Activated CD4-positive, alpha-beta T cell treated with anti-CD3 and anti-CD28 coated beads, Interleukin-2, amount 50 U/mL, for 48 hours (primary cell): ENCODE data around the gene GRK2.
"Not testable (repeated sequence)": the region's sequence is repeated elsewhere in the genome, so short reads cannot be mapped to it uniquely, and the experiment has no call there.

ENCODE experiments used
- DNase-seq, 2 experiments: peaks; one replicate each; pipeline ENCODE4 v3.0.0-alpha.2; 2020

Gene GRK2

GRCh38 chr11:67266449-67267187, at the start of gene GRK2:
TSS of gene GRK2 (plus strand) at chr11:67266473. CDS start at chr11:67266700, 227 bp downstream.
- peak; percentile 49 to 55 for DNase-seq

GRCh38 chr11:67227726-67228125, 38.5 kb upstream of the GRK2 start:
- no peak for DNase-seq

GRCh38 chr11:67230406-67230805, 35.9 kb upstream of the GRK2 start:
- DNase-seq = no peak

GRCh38 chr11:67230886-67231285, 35.4 kb upstream of the GRK2 start:
- DNase-seq = no peak

DNA sequence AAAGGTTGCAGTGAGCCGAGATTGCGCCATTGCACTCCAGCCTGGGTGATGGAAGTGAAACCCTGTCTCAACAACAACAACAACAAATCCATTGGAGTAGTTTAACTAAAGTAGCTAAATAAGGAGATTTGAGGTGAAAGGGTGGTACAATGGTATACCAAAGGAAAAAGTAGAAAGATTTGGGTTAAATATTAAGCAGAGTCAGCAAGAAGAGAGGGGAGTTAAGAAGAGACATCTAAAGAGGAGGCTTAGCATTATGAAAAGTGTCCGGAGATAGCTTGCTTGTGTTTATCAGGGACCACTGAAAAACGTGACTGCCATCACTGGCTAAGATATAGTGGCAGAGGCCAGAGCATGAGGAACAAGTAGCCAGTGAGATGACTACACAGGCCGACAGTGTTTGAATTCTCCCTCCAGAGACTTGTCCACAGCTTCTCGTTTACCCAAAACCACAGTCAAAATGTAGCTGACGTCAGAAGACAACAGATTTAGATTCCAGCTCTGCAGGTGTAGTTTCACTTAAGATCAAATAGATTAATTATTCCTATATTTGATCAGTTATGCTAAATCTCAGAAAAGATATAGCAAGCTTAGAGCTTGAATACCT, 32.6 kb upstream of the GRK2 start:
- DNase-seq = no peak

- DNase-seq = not testable (repeated sequence)
Observed at GRCh38 chr11:67234571-67234970, 31.7 kb upstream of the GRK2 start.

- no peak for DNase-seq
Observed at GRCh38 chr11:67237574-67237973, 28.7 kb upstream of the GRK2 start.

DNA sequence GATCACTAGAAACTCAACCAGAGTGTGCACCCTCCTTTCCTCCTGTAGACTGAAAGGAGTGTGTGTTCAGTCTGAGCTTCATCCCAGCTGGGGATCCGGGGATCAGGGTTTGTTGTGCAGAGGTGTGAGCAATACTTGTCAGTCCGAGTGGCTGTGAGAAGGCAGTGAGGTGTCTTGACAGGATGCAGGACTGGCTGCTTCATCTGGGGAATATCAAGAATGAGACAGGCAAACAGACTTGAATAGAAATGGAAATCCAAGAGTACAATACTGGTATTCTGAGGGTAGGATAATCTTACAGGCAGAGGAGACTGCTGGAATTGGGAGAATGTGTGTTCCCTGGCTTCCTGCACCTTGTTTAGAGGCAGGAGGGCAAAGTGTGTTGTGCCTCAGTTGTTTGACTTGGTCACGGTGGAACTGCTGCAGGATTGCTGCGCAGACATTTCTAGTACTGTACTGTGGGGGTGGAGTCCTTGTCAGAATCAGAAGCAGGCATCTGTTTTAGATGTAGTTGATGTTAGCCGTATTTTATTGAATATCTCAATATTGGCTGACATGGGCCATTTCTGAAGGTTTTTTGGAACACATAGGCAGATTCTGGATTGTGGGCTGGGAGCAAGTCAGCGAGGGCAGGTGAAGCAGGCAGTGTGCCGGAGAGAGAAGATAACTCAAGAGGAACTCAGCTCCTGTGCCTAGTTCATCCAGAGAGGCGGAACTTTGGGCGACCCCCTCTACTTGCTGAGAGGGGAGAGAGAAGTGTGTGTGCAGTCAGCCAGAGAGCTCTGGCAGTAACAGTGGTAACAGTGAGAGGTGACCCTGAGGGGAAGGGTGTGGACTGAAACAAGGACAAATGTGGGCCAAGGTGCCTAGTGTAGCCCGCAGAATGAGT, 27.1 kb upstream of the GRK2 start:
- DNase-seq = no peak

DNA sequence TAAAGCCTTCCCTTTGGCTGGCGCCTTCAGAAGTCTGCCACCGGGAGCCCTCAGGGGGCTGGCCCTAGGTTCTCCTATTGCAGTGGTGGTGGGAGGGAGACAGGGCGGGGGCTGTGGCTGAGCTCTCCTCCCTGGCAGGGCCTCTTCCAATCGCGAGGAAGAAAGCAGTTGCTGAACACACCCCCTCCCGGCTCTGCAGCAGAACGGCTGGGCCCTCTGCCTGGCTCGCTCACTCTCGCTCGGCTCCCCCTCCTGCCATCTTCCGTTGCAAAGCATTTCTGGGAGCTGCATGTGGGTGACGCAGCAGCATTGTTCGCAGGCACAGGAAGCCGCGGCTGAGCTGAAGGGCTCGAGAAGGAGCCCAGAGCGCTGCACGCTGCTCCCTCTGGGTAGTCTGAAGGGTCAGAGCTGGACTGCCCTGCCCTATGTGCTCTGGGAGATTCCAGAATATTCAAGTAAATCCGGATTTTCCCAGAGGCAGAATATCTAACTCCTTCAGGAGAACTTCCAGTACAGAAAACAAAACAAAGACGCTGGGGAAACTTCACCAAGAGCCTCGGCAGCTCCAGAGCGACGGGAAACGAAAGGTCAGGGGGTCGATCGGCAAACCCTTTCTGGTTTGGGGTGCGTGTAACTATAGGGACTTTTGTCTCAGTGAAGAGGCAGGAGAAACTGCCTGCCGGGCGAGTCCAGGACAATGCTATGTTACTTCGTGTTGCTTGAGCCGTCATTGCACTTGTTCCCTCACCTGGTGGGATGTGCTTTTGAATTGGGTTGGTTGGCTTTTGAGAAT, 26.3 kb upstream of the GRK2 start:
- DNase-seq = peak; percentile 96 to 98

DNA sequence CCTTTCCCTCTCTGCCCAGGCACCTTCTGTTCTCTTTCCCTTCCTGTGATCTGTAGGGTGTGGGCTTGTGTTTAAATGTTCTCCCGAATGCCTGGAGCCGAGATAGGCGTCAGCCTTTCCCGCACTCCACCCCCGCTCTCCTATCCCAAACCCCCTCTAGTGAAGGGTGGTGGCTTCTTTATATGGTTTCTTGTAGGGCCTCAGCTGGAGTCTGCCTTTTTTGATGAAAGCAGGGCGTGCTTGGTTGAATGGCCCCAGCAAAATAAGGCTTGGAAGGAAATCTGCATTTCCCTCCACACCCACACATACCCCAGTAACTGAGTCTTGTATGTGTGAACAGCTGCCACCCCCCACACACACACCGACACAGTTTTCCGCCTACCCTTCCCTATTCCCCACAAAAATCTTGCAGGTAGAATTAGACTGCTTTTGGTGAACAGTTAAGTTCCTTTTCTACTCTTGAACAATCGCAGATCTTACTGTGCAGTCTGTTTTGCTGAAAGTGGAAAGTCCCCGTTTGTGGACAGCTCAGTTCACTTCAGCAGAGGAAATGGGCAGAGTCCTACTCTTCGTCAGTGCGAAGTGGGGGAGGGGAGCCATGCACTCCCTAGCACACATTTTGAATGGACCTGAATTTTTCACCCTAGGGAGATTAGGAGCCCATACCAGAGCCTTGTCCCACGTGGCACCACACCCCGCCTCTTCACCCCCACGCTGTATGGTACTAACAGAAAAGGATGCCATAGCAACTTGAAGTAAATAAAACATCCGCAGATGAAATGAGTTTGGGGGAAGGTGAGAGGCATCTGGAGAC, 25.5 kb upstream of the GRK2 start:
- peak; percentile 86 to 90 for DNase-seq

DNA sequence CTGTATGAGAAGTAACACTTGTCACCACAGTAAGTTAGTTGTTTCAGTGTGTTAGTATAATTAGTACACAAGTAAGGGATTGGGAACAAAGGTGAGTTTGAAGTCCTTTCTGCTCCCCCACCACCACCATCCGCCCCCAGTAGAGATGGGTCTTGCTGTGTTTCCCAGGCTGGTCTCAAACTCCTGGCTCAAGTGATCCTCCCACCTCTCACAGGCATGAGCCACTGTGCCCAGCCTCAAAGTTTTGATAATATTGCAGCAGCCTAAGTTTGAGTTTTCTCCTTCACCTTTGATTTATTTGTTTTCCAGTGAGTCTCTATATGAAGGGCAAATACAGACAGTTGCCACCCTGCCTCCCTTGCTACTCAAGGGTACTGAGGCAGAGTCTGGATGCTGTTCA, 23.7 kb upstream of the GRK2 start:
- no peak for DNase-seq

DNA sequence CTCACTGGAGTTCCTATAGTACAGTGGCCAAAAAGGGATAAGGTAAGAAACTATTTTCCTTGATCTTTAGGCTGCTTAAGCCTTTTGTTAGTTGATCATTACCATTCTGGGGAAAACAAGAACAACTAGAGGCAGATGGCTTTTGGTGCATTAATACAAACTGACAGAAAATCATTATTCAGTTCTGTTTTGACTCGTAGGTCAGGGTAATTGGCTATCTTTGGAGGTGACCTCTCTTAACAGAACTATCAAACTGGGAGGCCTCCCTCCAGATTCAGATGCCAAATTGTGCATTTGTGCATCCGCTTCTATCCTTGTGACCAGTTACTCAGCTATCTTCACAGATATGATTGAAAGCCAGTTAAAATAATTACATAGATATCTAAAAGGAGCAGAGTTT, 23.2 kb upstream of the GRK2 start:
- DNase-seq = no peak

GRCh38 chr11:67245046-67245445, 21.2 kb upstream of the GRK2 start:
- no peak for DNase-seq

DNA sequence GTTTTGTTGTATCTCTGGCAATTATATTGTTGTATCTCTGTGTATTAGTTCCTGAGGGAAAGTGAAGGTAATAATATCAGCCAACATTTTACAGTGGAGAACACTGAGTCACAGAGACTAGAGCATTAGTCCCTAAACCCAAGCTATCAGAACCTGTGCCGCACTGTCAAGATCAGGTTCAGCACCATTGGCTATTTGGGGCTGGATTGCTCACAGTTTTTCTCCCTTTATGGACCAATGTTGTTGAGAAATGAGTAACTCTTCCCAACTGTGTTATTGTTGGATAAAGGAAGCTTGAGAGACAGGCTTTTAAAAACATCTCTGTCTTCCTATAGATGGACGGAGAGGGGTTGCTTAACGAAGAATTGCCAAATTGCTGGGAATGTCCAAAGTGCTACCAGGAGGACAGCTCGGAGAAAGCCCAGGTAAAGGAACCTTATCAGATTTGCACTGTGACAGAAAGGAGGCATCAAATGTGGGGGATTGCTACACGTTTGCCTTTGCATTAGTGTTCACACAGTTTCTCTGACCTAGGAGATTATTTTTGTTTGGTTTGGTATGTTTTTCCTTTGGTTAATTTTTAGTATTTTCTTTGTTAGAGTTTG, 18.2 kb upstream of the GRK2 start:
- no peak for DNase-seq

GRCh38 chr11:67248653-67249052, 17.6 kb upstream of the GRK2 start:
- no peak for DNase-seq

DNA sequence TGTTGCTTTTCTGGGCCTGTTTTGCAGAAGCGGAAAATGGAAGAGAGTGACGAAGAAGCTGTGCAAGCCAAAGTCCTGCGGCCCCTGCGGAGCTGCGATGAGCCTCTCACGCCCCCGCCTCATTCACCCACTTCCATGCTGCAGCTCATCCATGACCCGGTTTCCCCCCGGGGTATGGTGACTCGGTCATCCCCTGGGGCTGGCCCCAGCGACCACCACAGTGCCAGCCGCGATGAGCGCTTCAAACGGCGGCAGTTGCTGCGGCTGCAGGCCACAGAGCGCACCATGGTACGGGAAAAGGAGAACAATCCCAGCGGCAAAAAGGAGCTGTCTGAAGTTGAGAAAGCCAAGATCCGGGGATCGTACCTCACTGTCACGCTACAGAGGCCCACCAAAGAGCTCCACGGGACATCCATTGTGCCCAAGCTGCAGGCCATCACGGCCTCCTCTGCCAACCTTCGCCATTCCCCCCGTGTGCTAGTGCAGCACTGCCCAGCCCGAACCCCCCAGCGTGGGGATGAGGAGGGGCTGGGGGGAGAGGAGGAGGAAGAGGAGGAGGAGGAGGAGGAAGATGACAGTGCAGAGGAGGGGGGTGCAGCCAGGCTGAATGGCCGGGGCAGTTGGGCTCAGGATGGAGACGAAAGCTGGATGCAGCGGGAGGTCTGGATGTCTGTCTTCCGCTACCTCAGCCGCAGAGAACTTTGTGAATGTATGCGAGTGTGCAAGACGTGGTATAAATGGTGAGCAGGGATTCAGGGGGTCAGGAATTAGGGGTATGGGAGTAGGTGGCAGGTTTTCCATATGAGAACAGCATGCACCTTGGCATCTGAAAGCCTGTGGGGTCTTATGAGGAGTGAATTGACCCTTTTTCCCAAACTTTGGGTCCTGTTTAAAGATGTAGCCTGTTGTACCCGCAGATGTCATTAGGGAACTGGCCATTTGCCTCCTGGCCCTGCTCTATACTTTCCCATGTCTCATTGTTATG, 15.9 kb upstream of the GRK2 start:
- DNase-seq = no peak

DNA sequence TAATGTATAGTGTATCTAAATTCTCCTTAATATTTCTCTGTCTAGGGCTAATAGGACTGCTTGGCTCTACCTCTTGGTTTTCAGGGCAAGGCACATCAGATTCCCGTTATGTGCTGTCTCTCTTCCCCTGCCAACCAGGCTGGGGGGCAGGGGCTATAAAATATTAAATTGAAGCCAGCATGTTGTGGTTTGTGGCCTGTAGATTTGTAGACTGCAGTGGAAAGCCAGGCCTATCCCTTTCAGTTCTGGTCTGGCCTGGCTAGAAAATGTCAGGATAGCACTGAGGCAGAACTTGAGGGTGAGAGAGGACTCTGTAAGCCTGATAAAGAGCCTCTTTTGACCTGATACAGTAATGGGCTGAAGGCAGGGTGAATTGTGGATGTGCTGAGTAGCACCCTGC, 14.4 kb upstream of the GRK2 start:
- DNase-seq = no peak

DNA sequence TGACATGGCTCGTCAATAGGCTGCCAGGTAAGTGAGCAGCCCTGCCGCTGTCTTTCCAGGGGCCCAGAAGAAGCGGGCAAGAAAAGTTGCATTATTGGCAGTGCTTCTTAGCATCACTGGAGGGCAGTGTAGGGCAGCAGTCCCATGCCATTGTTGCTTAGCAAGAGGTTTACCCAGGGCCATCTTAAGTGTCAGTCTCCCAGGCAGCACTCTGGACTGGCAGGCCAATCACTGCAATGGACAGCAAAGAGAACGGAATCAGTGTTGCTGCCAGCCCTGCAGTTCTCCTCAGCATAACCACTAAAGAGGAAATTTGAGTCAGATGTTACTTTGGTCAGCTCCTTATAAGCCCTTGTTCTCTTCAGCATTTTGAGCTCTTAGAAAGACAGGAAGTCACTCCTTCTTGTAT, 13.4 kb upstream of the GRK2 start:
- DNase-seq = peak in 1 of 2 experiments; percentile 29

DNA sequence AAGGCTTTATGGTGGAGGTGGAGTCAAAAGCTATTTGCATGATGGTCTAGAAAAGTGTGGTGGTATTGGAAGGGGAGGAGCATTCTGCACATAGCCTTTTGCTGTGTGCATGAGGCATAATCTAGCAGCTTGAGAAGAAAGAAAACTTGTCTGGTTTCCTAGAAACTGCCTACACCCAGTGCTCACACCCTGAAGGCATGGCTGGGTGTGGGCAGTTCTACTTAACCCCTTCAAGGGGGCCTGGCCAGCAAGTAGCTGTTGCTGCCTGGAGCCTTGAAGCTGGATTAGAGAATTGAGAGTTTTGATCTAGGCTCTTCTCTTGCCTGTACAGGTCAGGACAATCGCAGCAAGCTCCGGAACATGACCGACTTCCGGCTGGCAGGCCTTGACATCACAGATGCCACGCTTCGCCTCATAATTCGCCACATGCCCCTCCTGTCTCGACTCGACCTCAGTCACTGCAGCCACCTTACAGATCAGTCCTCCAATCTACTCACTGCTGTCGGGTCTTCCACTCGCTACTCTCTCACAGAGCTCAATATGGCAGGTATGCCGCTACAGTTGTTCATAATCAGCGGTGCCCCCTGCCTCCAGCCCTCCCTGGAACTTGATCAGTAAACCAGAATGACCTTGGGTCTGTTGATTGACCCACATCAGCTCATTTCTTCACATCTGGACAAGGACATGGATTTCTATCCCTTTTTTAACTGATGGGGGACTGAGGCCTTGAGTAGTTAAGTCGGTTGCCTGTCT, 12.2 kb upstream of the GRK2 start:
- no peak for DNase-seq
